GM12892 (cell line): Measurements from ENCODE around the gene RNF128.

Experiments used
- POLR2A ChIP-seq: IDR thresholded peaks from 2 replicates; pipeline ENCODE4 v1.6.1; 2011; ENCODE audit warnings: low read depth, low read length, control low read depth
- POLR2AphosphoS5 ChIP-seq: IDR thresholded peaks from 2 replicates; pipeline ENCODE4 v1.6.1; 2011; ENCODE audit warnings: low read depth, low read length, control low read depth
- TAF1 ChIP-seq: IDR thresholded peaks from 2 replicates; pipeline ENCODE4 v1.6.1; 2011; ENCODE audit warnings: low read depth, mild to moderate bottlenecking, control low read depth, low read length, borderline replicate concordance

GRCh38 chrX:106802063-106802387 lies 75.5 kb downstream of the RNF128 start:
- TF ChIP-seq POLR2A, result no peak
- no peak for TF ChIP-seq POLR2AphosphoS5
- TF ChIP-seq TAF1, result no peak
